ENCODE measurements around the gene RNH1. TPM values are rescaled to one million over a fixed set of nuclear protein-coding genes. Genes with fewer than 3 reads are reported as not detected.

The RNH1 gene
- total and polyA plus RNA-seq, 2 of the 8 experiments (the other 6 are each of a cell fraction or from before 2014, with no cell fraction given) = 48.7 to 49.8 TPM

GRCh38 chr11:526192-526591, 19.1 kb upstream of the RNH1 start:
- H3K79me2 ChIP-seq (ENCODE audit: control insufficient read depth in 1 of 2, insufficient read depth in 2 of 2, low read length in 2 of 2) = no peaks in the 10 kb centered on the region
- ChIA-PET CTCF (ENCODE audit: partially characterized antibody) (interaction anchor here (1.2 kb wide), 1 partner anchor 10 kb away, joined by 3 read pairs; no protein-coding TSS in a partner anchor), POLR2A (ENCODE audit: partially characterized antibody) (no interaction called here)
- no peak overlapping the region for H4K91ac ChIP-seq (replicated peaks; ENCODE audit: insufficient read length, low read length)
- no peak overlapping the region for H3K56ac ChIP-seq (replicated peaks; ENCODE audit: insufficient read length, low read depth, low read length)
- 95% methylated on average over 17 of the region's 17 CpGs; no CpG with 5 or more reads in 1 of the 2 experiments for WGBS, 2 experiments (ENCODE audit: extremely low coverage in 1 of 2, insufficient coverage in 1 of 2, insufficient read length in 1 of 2, insufficient replicate concordance in 2 of 2, low coverage in 1 of 2, low lambda C conversion rate in 2 of 2, missing lambda C conversion rate in 1 of 2)
- TF ChIP-seq NRF1 (IDR thresholded peaks at IDR 0.05; ENCODE audit: low read depth, low read length) = no peak
- DNase-seq (ENCODE audit: low read depth in 1 of 2, low spot score in 2 of 2) (no peak), FAIRE-seq (no peak)
- no peaks in the 10 kb centered on the region for H3K27me3 ChIP-seq (replicated peaks in 1 of 4; ENCODE audit: control insufficient read depth in 3 of 4, extremely low read depth in 1 of 4, insufficient read depth in 3 of 4, low read length in 3 of 4)
- H3K4me1 ChIP-seq (replicated peaks in 1 of 4; ENCODE audit: control insufficient read depth in 3 of 4, insufficient read depth in 4 of 4, low read length in 3 of 4) = no peaks in the 10 kb centered on the region
- H4K8ac ChIP-seq (ENCODE audit: extremely low read depth, insufficient read depth, low read length) = no peak overlapping the region; the same call in 1 of the 2 replicates
- no peak overlapping the region for H3K4me3 ChIP-seq (ENCODE audit: extremely low read depth in 1 of 4, insufficient read depth in 2 of 4, low read depth in 3 of 4, low read length in 4 of 4)
- H4K20me1 ChIP-seq (replicated peaks in 1 of 2; ENCODE audit: control insufficient read depth in 1 of 2, insufficient read depth in 2 of 2, low read length in 2 of 2) = no peaks in the 10 kb centered on the region
- no peak overlapping the region for H3K4ac ChIP-seq (replicated peaks; ENCODE audit: insufficient read length, low read depth, low read length)
- H2AK5ac ChIP-seq (ENCODE audit: low read depth, low read length) = no peak overlapping the region
- H3K23ac ChIP-seq (ENCODE audit: insufficient read length) = no peak overlapping the region
- H3K9ac ChIP-seq (replicated peaks in 1 of 4; ENCODE audit: extremely low read depth in 1 of 4, low read depth in 3 of 4, low read length in 3 of 4) = no peak overlapping the region
- H4K5ac ChIP-seq (ENCODE audit: insufficient read length, low read depth, low read length) = no peak overlapping the region
- H2BK12ac ChIP-seq (ENCODE audit: low read depth, low read length) = no peak overlapping the region
- H3K14ac ChIP-seq (ENCODE audit: insufficient read length) = no peak overlapping the region
- no peak overlapping the region for H2BK15ac ChIP-seq (ENCODE audit: low read length)
- H3K23me2 ChIP-seq (ENCODE audit: low read depth, low read length) = no peaks in the 10 kb centered on the region
- H3K36me3 ChIP-seq (ENCODE audit: control insufficient read depth in 2 of 4, insufficient read depth in 4 of 4, low read length in 3 of 4) = no peaks in the 10 kb centered on the region
- H3K18ac ChIP-seq (ENCODE audit: extremely low read depth, low read length) = no peak overlapping the region
- no peaks in the 10 kb centered on the region for H3K9me3 ChIP-seq (ENCODE audit: insufficient read depth in 2 of 2, low read depth in 1 of 2, low read length in 1 of 2)
- no peak overlapping the region for H2AFZ ChIP-seq (ENCODE audit: low read length)
- H2BK120ac ChIP-seq (replicated peaks; ENCODE audit: low read depth, low read length) = no peak overlapping the region
- no peak overlapping the region for H3K4me2 ChIP-seq (ENCODE audit: insufficient read depth in 1 of 2, low read depth in 2 of 2, low read length in 2 of 2)
- H3K27ac ChIP-seq (ENCODE audit: low read depth, low read length) = no peak overlapping the region
- H2BK20ac ChIP-seq (ENCODE audit: low read length) = no peak overlapping the region
- H3K79me1 ChIP-seq (ENCODE audit: low read depth, low read length) = no peaks in the 10 kb centered on the region
- no peak overlapping the region for H2BK5ac ChIP-seq (ENCODE audit: low read depth, low read length)

Data from H1 (cell line).